Measurements from ENCODE around the gene NCAM2.

Gene NCAM2

DNA sequence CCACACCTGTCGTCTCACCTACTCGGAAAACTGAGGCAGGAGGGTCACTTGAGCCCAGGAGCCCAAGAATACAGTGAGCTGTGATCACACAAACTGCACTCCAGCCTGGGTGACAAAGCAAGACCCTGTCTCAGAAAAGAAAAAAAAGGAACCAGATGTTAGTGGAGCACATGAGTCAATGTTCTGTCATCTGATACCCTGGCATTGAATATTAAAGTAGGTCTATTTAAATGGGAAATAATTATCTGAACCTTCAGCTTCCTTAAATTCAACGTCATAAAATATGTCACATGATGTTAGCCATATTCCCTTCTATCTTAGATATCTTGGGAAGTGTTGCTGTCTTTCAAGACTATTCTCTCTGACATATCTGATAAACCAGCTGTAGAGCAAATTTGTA is 47.3 kb downstream of the NCAM2 start:
- H3K9me3 ChIP-seq (ENCODE audit: control extremely low read depth in 1 of 5, control insufficient read depth in 4 of 5, insufficient read depth in 2 of 5, low read depth in 1 of 5, low read length in 4 of 5), result no peaks in the 10 kb centered on the region
- H3K27me3 ChIP-seq (replicated peaks in 2 of 5; ENCODE audit: control insufficient read depth in 4 of 5, insufficient read depth in 5 of 5, low read length in 4 of 5), result peaks cover 0 to 11% (median 0%) of the 10 kb centered on the region in 5 experiments
- CTCF ChIA-PET, result no interaction called here
- H3K36me3 ChIP-seq (ENCODE audit: control insufficient read depth in 4 of 4, insufficient read depth in 4 of 4, low read length in 3 of 4), result no peaks in the 10 kb centered on the region
- H3K27ac ChIP-seq (ENCODE audit: insufficient read depth in 1 of 2, low read depth in 1 of 2, low read length in 2 of 2, poor library complexity in 1 of 2, severe bottlenecking in 2 of 2), result no peak overlapping the region
- WGBS (ENCODE audit: insufficient coverage), result 100% methylated on average over 2 of the region's 3 CpGs
- no peaks in the 10 kb centered on the region for H3K4me1 ChIP-seq (ENCODE audit: control extremely low read depth in 1 of 4, control insufficient read depth in 4 of 4, insufficient read depth in 4 of 4, low read length in 3 of 4)
- POLR2A ChIA-PET, result no interaction called here
- peak in 2 of 3 donors; percentile 33 to 34 for DNase-seq
- no peak overlapping the region for H3K4me3 ChIP-seq (ENCODE audit: control insufficient read depth in 1 of 7, extremely low read depth in 1 of 7, insufficient read depth in 4 of 7, low read depth in 2 of 7, low read length in 6 of 7)

DNA sequence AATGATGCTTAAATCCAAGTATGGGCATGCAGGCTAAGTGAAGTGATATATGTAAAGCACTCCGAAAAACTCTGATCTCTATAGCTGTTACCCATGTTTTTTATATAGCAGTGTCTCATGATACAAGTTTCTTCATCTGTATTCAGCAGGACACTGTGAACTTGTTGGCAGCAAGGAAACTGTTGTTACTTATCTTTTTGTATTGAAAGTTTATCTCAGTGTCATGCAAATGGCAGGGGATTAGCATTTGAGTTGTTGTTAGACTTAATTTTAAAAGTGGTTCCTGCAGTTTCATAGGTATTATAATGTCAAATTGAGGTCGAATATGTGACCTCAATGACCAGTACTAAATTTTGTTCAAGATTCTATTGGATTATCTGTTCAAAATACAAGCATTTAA is 47.9 kb downstream of the NCAM2 start:
- POLR2A ChIA-PET, result no interaction called here
- H3K27me3 ChIP-seq (replicated peaks in 2 of 5; ENCODE audit: control insufficient read depth in 4 of 5, insufficient read depth in 5 of 5, low read length in 4 of 5), result peaks cover 0 to 14% (median 0%) of the 10 kb centered on the region in 5 experiments
- DNase-seq, result no peak
- H3K4me1 ChIP-seq (ENCODE audit: control extremely low read depth in 1 of 4, control insufficient read depth in 4 of 4, insufficient read depth in 4 of 4, low read length in 3 of 4), result peaks cover 0 to 3% (median 1%) of the 10 kb centered on the region in 4 experiments
- CTCF ChIA-PET, result no interaction called here
- no CpG with 5 or more reads among the region's 2 CpGs for WGBS (ENCODE audit: insufficient coverage)
- no peaks in the 10 kb centered on the region for H3K36me3 ChIP-seq (ENCODE audit: control insufficient read depth in 4 of 4, insufficient read depth in 4 of 4, low read length in 3 of 4)
- H3K27ac ChIP-seq (ENCODE audit: insufficient read depth in 1 of 2, low read depth in 1 of 2, low read length in 2 of 2, poor library complexity in 1 of 2, severe bottlenecking in 2 of 2), result no peak overlapping the region
- H3K9me3 ChIP-seq (ENCODE audit: control extremely low read depth in 1 of 5, control insufficient read depth in 4 of 5, insufficient read depth in 2 of 5, low read depth in 1 of 5, low read length in 4 of 5), result no peaks in the 10 kb centered on the region
- no peak overlapping the region for H3K4me3 ChIP-seq (ENCODE audit: control insufficient read depth in 1 of 7, extremely low read depth in 1 of 7, insufficient read depth in 4 of 7, low read depth in 2 of 7, low read length in 6 of 7)

DNA sequence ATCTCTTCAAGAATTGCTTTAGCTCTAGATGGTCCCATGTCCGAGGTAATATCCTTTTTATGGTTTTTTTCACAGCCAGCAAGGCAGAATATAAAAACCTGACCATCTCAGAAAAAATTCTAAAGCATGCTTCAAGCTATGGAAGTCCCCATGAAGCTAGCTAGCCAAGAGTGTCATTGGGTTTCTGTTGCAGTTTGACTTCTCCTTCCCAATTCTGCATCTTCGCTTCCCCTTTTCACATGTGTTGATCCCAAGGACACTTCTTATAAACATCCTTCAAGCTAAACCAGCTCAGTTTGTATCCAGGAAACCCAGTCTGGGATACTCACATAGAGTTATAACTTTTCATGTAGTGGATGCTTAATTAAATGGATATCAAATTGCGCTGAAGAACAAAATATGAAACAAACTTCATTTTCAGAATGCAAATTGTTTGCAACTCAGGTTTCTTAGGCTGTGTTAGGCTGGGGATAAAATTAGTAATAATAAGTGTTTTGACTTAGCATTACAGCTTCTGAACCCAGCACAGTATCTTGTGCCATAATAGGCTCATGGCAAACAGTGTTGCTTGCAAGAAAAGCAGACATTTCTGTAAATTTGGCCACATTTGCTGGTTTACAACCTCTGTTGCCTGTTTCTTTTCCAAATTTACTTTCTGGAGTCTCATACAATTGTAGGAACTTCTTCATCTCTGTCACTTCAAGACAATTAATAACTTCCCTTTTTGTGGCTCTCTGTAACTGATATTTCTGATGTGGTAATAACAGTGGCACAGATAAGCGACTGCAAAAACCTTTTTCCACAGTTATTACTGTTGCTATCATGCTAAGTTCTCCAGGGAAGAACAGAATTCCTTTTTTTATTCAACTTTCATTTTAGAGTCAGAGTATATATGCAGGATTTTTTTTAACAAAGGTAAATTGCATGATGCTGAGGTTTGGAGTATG is 53.2 kb downstream of the NCAM2 start:
- WGBS (ENCODE audit: insufficient coverage), result 0% methylated on average over 1 of the region's 4 CpGs
- POLR2A ChIA-PET, result no interaction called here
- Histone ChIP-seq H3K27me3 (replicated peaks in 2 of 5; ENCODE audit: control insufficient read depth in 4 of 5, insufficient read depth in 5 of 5, low read length in 4 of 5) (peaks cover 0 to 29% (median 0%) of the 10 kb centered on the region in 5 experiments), H3K9me3 (ENCODE audit: control extremely low read depth in 1 of 5, control insufficient read depth in 4 of 5, insufficient read depth in 2 of 5, low read depth in 1 of 5, low read length in 4 of 5) (no peaks in the 10 kb centered on the region), H3K4me1 (ENCODE audit: control extremely low read depth in 1 of 4, control insufficient read depth in 4 of 4, insufficient read depth in 4 of 4, low read length in 3 of 4) (peaks cover 5 to 12% (median 9%) of the 10 kb centered on the region in 4 experiments), H3K27ac (ENCODE audit: insufficient read depth in 1 of 2, low read depth in 1 of 2, low read length in 2 of 2, poor library complexity in 1 of 2, severe bottlenecking in 2 of 2) (no peak overlapping the region), H3K4me3 (ENCODE audit: control insufficient read depth in 1 of 7, extremely low read depth in 1 of 7, insufficient read depth in 4 of 7, low read depth in 2 of 7, low read length in 6 of 7) (no peak overlapping the region), H3K36me3 (ENCODE audit: control insufficient read depth in 4 of 4, insufficient read depth in 4 of 4, low read length in 3 of 4) (no peaks in the 10 kb centered on the region)
- peak; percentile 20 to 47 (median 44) for DNase-seq
- CTCF ChIA-PET, result no interaction called here

DNA sequence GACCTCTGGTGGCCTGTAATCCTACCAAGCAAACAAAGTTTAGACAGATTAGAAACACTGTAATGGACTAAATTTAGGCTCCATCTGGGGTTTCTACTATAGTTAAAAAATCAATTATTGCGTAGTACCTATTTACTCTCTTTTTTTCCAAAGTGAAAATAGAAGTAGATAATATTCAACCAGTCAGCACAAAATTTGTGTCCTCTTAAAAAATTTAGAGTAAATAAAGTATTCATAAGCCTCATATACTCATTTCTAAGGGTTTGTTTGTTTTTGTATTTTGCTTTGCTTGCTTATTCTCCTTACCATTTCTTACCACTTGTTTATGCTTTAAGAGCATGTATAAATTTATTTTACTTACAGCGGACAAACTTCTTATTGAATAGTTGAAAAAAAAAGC is 54.5 kb downstream of the NCAM2 start:
- no peak overlapping the region for H3K27ac ChIP-seq (ENCODE audit: insufficient read depth in 1 of 2, low read depth in 1 of 2, low read length in 2 of 2, poor library complexity in 1 of 2, severe bottlenecking in 2 of 2)
- no peaks in the 10 kb centered on the region for H3K36me3 ChIP-seq (ENCODE audit: control insufficient read depth in 4 of 4, insufficient read depth in 4 of 4, low read length in 3 of 4)
- peaks cover 0 to 28% (median 0%) of the 10 kb centered on the region in 5 experiments for H3K27me3 ChIP-seq (replicated peaks in 2 of 5; ENCODE audit: control insufficient read depth in 4 of 5, insufficient read depth in 5 of 5, low read length in 4 of 5)
- ChIA-PET CTCF (interaction anchor here (0.6 kb wide), 1 partner anchor 1145 kb away, joined by 3 read pairs; no protein-coding TSS in a partner anchor), POLR2A (no interaction called here)
- no CpG with 5 or more reads among the region's 2 CpGs for WGBS (ENCODE audit: insufficient coverage)
- H3K4me3 ChIP-seq (ENCODE audit: control insufficient read depth in 1 of 7, extremely low read depth in 1 of 7, insufficient read depth in 4 of 7, low read depth in 2 of 7, low read length in 6 of 7), result no peak overlapping the region
- DNase-seq, result no peak
- peaks cover 5 to 12% (median 9%) of the 10 kb centered on the region in 4 experiments for H3K4me1 ChIP-seq (ENCODE audit: control extremely low read depth in 1 of 4, control insufficient read depth in 4 of 4, insufficient read depth in 4 of 4, low read length in 3 of 4)
- no peaks in the 10 kb centered on the region for H3K9me3 ChIP-seq (ENCODE audit: control extremely low read depth in 1 of 5, control insufficient read depth in 4 of 5, insufficient read depth in 2 of 5, low read depth in 1 of 5, low read length in 4 of 5)

DNA sequence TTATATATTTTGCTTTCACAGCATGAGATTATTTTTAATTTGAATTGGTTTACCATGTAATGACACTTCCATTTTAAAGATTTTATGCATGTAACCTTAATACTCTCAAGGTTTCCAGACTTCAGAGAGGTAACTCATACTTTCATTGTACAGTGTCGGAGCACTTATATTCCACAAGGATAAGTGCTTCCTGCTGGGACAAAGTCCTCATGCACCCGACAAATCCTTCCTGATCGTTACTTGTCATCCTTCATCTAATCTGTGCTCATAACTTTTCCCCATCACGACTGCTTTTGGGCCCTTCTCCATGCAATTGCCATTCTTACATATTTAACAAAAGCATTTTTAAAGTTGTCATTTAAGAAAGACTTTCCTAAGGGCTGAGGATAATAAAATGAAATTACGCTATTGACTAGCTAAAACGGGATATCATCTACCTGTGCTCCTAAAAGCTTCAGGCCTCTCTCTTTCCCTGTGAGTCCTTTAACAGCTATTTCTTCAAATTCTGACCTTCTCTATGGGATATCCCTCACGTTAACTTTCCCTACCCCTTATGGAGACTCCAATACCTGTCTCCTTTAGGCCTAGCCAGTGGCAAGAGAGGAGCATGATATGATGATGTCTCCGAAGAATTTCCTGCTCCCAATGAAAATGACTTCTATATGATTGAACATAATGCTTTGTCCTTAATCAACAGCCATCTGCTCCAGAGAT is 59.3 kb downstream of the NCAM2 start:
- Histone ChIP-seq H3K4me1 (ENCODE audit: control extremely low read depth in 1 of 4, control insufficient read depth in 4 of 4, insufficient read depth in 4 of 4, low read length in 3 of 4) (no peaks in the 10 kb centered on the region), H3K36me3 (ENCODE audit: control insufficient read depth in 4 of 4, insufficient read depth in 4 of 4, low read length in 3 of 4) (no peaks in the 10 kb centered on the region), H3K9me3 (ENCODE audit: control extremely low read depth in 1 of 5, control insufficient read depth in 4 of 5, insufficient read depth in 2 of 5, low read depth in 1 of 5, low read length in 4 of 5) (no peaks in the 10 kb centered on the region), H3K27me3 (replicated peaks in 2 of 5; ENCODE audit: control insufficient read depth in 4 of 5, insufficient read depth in 5 of 5, low read length in 4 of 5) (peaks cover 0 to 18% (median 0%) of the 10 kb centered on the region in 5 experiments), H3K4me3 (ENCODE audit: control insufficient read depth in 1 of 7, extremely low read depth in 1 of 7, insufficient read depth in 4 of 7, low read depth in 2 of 7, low read length in 6 of 7) (no peak overlapping the region), H3K27ac (ENCODE audit: insufficient read depth in 1 of 2, low read depth in 1 of 2, low read length in 2 of 2, poor library complexity in 1 of 2, severe bottlenecking in 2 of 2) (no peak overlapping the region)
- POLR2A ChIA-PET, result no interaction called here
- CTCF ChIA-PET, result no interaction called here
- DNase-seq, result no peak
- 85% methylated on average over 5 of the region's 8 CpGs for WGBS (ENCODE audit: insufficient coverage)

DNA sequence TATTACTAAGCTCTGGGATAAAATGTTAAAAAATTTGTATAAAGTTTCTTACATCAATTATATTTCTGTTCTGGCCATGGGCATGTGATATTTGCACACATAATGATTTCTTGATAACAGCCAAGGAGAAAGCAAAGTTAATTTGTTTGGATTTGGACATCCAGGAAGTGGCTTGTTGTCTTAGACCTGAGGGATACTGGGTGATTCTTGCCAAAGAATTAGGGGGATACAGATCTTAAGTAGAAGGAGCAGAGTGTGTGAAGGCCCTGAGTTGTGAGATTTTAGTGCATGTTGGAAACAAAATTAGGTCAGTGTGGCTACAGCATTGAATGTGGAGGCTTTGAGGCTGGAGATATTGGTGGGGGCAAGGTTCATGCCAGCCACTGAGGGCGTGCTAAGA is 65.6 kb downstream of the NCAM2 start:
- Histone ChIP-seq H3K27me3 (replicated peaks in 2 of 5; ENCODE audit: control insufficient read depth in 4 of 5, insufficient read depth in 5 of 5, low read length in 4 of 5) (peaks cover 0 to 1% (median 0%) of the 10 kb centered on the region in 5 experiments), H3K36me3 (ENCODE audit: control insufficient read depth in 4 of 4, insufficient read depth in 4 of 4, low read length in 3 of 4) (no peaks in the 10 kb centered on the region), H3K4me3 (ENCODE audit: control insufficient read depth in 1 of 7, extremely low read depth in 1 of 7, insufficient read depth in 4 of 7, low read depth in 2 of 7, low read length in 6 of 7) (no peak overlapping the region), H3K4me1 (ENCODE audit: control extremely low read depth in 1 of 4, control insufficient read depth in 4 of 4, insufficient read depth in 4 of 4, low read length in 3 of 4) (no peaks in the 10 kb centered on the region), H3K9me3 (ENCODE audit: control extremely low read depth in 1 of 5, control insufficient read depth in 4 of 5, insufficient read depth in 2 of 5, low read depth in 1 of 5, low read length in 4 of 5) (no peaks in the 10 kb centered on the region), H3K27ac (ENCODE audit: insufficient read depth in 1 of 2, low read depth in 1 of 2, low read length in 2 of 2, poor library complexity in 1 of 2, severe bottlenecking in 2 of 2) (no peak overlapping the region)
- ChIA-PET CTCF (interaction anchor here (0.5 to 0.8 kb wide), 2 partner anchors 38 to 51 kb away, joined by 3 read pairs; no protein-coding TSS in a partner anchor), POLR2A (no interaction called here)
- no CpG with 5 or more reads among the region's 1 CpG for WGBS (ENCODE audit: insufficient coverage)
- no peak for DNase-seq

DNA sequence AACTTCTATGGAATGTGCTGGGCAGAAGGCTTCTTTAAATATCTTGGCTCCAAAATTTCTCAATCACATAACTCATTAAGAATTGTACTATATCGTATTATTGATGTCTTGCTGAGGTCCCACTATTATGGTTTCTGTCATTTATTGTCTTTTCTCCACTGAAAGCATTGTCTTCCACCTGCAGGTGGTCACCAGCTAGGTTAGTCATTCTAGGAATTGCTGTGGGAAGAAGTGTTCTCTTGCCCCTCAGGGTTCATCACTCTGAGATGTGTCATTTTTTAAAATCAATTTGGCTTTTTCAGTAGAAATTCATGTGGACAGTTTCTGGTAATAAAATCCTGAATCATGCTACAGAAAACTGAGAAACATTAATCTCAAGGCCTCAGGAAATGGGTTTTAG is 66.1 kb downstream of the NCAM2 start:
- ChIA-PET POLR2A (no interaction called here), CTCF (interaction anchor here (0.8 kb wide), 1 partner anchor 37 kb away, joined by 3 read pairs; no protein-coding TSS in a partner anchor)
- no CpG with 5 or more reads among the region's 1 CpG for WGBS (ENCODE audit: insufficient coverage)

More for the DNA sequence above, 66.1 kb downstream of the NCAM2 start:
- Histone ChIP-seq H3K27ac (ENCODE audit: insufficient read depth in 1 of 2, low read depth in 1 of 2, low read length in 2 of 2, poor library complexity in 1 of 2, severe bottlenecking in 2 of 2) (no peak overlapping the region), H3K4me3 (ENCODE audit: control insufficient read depth in 1 of 7, extremely low read depth in 1 of 7, insufficient read depth in 4 of 7, low read depth in 2 of 7, low read length in 6 of 7) (no peak overlapping the region), H3K27me3 (replicated peaks in 2 of 5; ENCODE audit: control insufficient read depth in 4 of 5, insufficient read depth in 5 of 5, low read length in 4 of 5) (peaks cover 0 to 1% (median 0%) of the 10 kb centered on the region in 5 experiments), H3K9me3 (ENCODE audit: control extremely low read depth in 1 of 5, control insufficient read depth in 4 of 5, insufficient read depth in 2 of 5, low read depth in 1 of 5, low read length in 4 of 5) (no peaks in the 10 kb centered on the region), H3K4me1 (ENCODE audit: control extremely low read depth in 1 of 4, control insufficient read depth in 4 of 4, insufficient read depth in 4 of 4, low read length in 3 of 4) (no peaks in the 10 kb centered on the region), H3K36me3 (ENCODE audit: control insufficient read depth in 4 of 4, insufficient read depth in 4 of 4, low read length in 3 of 4) (no peaks in the 10 kb centered on the region)
- no peak for DNase-seq
